HK-2 (cell line): ENCODE results near the gene GMPR.

Experiments
- DNase-seq: peaks from one replicate; pipeline ENCODE4 v3.0.0-alpha.2; 2018; ENCODE audit not compliant: unreplicated experiment

Gene GMPR

GRCh38 chr6:16301511-16301910, 63.1 kb downstream of the GMPR start:
- DNase-seq, result no peak

GRCh38 chr6:16302721-16303552, 64.5 kb downstream of the GMPR start:
- no peak for DNase-seq

- DNase-seq, result no peak
Measured at GRCh38 chr6:16305246-16305725, 66.9 kb downstream of the GMPR start.

- DNase-seq, result no peak
Measured at GRCh38 chr6:16305788-16306187, 67.4 kb downstream of the GMPR start.

- DNase-seq, result no peak
Measured at GRCh38 chr6:16306334-16306733, 67.9 kb downstream of the GMPR start.

GRCh38 chr6:16311763-16312162, 73.4 kb downstream of the GMPR start:
- DNase-seq, result no peak

- DNase-seq, result no peak
Measured at GRCh38 chr6:16313732-16314131, 75.3 kb downstream of the GMPR start.

GRCh38 chr6:16314296-16314695, 75.9 kb downstream of the GMPR start:
- DNase-seq, result no peak

GRCh38 chr6:16316741-16317251, 78.4 kb downstream of the GMPR start:
- no peak for DNase-seq

- peak; percentile 48 for DNase-seq
Measured at GRCh38 chr6:16318538-16318937, 80.2 kb downstream of the GMPR start.

- no peak for DNase-seq
Measured at GRCh38 chr6:16318953-16319720, 80.8 kb downstream of the GMPR start.

- peak; percentile 58 for DNase-seq
Measured at GRCh38 chr6:16319813-16320532, 81.6 kb downstream of the GMPR start.

- DNase-seq, result no peak
Measured at GRCh38 chr6:16320533-16321340, 82.3 kb downstream of the GMPR start.

- DNase-seq, result no peak
Measured at GRCh38 chr6:16321341-16321710, 82.9 kb downstream of the GMPR start.

GRCh38 chr6:16321826-16322225, 83.4 kb downstream of the GMPR start:
- DNase-seq, result no peak

- peak; percentile 22 for DNase-seq
Measured at GRCh38 chr6:16322666-16323312, 84.4 kb downstream of the GMPR start.

GRCh38 chr6:16324184-16324583, 85.8 kb downstream of the GMPR start:
- no peak for DNase-seq

- no peak for DNase-seq
Measured at GRCh38 chr6:16324606-16325225, 86.3 kb downstream of the GMPR start.

- DNase-seq, result no peak
Measured at GRCh38 chr6:16326531-16326930, 88.1 kb downstream of the GMPR start.
